ENCODE results near the gene PCBP3.

PCBP3 gene

DNA sequence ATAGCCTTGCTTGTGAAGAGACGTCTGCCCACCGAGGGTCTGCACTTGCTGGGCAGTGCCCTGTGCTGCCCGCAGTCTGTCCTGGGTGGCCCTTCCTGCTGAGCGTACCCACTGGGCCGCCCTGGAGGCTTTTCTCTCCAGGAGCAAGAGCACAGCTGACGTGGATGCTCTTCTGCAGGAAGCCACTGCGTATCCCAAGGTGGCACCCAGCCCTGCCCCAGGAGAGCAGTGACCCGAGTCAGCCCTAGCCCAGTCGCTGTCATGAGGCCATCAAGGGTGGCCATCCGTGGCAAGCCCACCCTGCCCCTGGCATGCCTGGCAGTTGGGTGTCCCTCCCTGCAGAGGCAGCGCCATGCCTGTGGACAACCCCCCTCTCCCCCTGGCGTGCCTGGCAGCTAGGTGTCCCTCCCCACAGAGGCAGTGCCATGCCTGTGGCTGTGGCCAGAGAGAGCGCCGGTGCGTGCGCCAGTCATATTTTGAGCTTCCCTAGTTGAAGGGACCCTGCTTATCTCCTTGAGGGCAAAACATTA, 286.8 kb downstream of the PCBP3 start:
- TF ChIP-seq JUND (IDR thresholded peaks at IDR 0.05; ENCODE audit: low read depth): no peak
- DNase-seq (ENCODE audit: low read depth in 1 of 2, low spot score in 1 of 2): no peak
- in situ Hi-C loops (cut with HindIII; ENCODE audit: low pct_unique_long_range_greater_than_20kb, low sequenced_read_pairs): no loop called here

DNA sequence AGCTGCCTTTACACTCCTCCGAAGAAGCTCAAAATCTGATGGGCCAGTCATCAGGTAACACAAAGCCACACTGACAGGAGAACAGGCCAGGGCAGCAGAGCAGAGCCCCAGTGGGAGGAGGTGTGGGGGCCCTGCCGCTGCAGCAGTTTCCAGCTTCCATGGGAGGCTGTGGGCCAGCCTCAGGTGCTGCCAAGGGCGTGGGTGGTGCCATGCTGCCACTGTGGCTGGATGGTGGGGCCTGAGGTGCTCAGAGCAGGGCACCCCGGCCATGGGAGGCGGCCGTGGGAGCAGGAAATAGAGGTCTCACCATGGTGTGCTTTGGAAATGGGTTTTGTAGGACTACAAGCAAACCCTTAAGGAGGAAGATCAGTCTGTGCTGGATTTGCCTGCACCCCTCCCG, 287.3 kb downstream of the PCBP3 start:
- in situ Hi-C loops (cut with HindIII; ENCODE audit: low pct_unique_long_range_greater_than_20kb, low sequenced_read_pairs): no loop called here
- no peak for DNase-seq (ENCODE audit: low read depth in 1 of 2, low spot score in 1 of 2)
- TF ChIP-seq JUND (IDR thresholded peaks at IDR 0.05; ENCODE audit: low read depth): no peak

DNA sequence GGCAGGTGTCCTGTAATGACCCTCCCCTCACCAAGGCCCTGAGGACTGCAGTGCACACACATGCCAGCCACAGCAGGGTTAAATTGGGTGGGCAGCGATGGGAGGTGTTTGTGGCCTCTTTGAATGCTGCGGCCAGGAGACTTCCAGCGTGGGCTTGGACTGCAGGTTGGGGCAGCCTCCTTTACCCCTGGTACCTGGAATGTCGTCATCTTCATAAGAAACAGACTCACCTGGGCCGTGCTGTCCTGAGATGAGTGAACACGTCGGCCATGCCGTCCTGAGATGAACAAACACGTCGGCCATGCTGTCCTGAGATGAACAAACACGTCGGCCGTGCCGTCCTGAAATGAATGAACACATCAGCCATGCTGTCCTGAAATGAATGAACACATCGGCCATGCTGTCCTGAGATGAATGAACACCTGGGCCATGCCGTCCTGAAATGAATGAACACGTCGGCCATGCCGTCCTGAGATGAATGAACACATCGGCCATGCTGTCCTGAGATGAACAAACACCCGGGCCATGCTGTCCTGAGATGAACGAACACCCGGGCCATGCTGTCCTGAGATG, 288.0 kb downstream of the PCBP3 start:
- no peak for TF ChIP-seq JUND (IDR thresholded peaks at IDR 0.05; ENCODE audit: low read depth)
- no peak for DNase-seq (ENCODE audit: low read depth in 1 of 2, low spot score in 1 of 2)
- in situ Hi-C loops (cut with HindIII; ENCODE audit: low pct_unique_long_range_greater_than_20kb, low sequenced_read_pairs): no loop called here

DNA sequence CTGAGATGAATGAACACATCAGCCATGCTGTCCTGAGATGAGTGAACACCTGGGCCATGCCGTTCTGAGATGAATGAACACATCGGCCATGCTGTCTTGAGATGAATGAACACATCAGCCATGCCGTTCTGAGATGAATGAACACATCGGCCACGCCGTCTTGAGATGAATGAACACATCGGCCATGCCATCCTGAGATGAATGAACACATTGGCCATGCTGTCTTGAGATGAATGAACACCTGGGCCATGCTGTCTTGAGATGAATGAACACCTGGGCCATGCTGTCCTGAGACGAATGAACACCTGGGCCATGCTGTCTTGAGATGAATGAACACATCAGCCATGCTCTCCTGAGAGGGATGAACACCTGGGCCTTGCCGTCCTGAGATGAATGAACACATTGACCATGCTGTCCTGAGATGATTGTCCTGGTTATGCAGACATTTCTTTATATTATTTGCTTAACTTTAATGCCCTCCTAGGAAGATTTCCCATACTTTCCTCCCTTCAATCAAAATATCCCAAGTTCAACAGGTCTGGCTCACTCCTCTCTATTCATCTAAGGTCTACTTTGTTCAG, 289.5 kb downstream of the PCBP3 start:
- no peak for TF ChIP-seq JUND (IDR thresholded peaks at IDR 0.05; ENCODE audit: low read depth)
- DNase-seq (ENCODE audit: low read depth in 1 of 2, low spot score in 1 of 2): no peak
- in situ Hi-C loops (cut with HindIII; ENCODE audit: low pct_unique_long_range_greater_than_20kb, low sequenced_read_pairs): no loop called here

DNA sequence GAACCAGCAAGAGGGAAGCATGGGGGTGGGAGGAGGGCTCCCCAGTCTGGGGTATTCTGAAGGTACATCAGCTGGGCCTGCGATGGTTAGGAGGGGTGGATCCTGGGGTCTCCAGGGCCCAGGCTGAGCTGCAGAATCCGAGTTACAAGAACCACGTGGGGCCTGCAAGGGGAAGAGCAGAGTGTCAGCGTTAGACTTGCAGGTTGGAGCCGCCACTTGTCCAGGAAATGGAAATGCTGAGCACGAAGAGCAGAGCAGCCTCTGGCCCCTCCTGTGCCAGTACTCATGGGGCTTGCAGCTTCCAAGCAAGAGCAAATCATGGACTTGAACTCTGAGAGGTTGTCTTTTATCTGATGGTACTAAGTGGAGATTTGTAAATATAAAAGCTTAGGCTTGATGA, 290.6 kb downstream of the PCBP3 start:
- in situ Hi-C loops (cut with HindIII; ENCODE audit: low pct_unique_long_range_greater_than_20kb, low sequenced_read_pairs): no loop called here
- no peak for TF ChIP-seq JUND (IDR thresholded peaks at IDR 0.05; ENCODE audit: low read depth)
- DNase-seq (ENCODE audit: low read depth in 1 of 2, low spot score in 1 of 2): no peak

DNA sequence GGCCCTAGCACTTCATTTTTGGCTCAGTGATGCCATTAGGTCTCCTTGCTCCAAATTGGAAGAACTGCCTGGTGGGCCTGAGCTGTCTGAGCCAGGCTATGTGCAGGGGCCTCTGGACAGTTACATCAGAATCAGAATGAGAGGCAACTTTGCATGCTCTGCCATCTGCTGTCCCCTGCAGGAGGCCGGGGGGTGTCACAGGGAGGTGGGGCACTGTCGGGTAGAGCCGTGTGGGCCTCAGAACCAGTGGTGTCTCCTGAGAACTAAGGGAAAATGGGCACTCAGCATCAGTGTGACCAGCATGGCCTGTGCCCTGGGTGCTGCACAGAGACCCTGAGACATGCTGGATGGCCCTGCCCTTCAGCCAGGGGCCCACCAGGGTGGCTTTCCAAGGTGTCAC, 291.0 kb downstream of the PCBP3 start:
- in situ Hi-C loops (cut with HindIII; ENCODE audit: low pct_unique_long_range_greater_than_20kb, low sequenced_read_pairs): no loop called here
- TF ChIP-seq JUND (IDR thresholded peaks at IDR 0.05; ENCODE audit: low read depth): no peak
- DNase-seq (ENCODE audit: low read depth in 1 of 2, low spot score in 1 of 2): no peak

DNA sequence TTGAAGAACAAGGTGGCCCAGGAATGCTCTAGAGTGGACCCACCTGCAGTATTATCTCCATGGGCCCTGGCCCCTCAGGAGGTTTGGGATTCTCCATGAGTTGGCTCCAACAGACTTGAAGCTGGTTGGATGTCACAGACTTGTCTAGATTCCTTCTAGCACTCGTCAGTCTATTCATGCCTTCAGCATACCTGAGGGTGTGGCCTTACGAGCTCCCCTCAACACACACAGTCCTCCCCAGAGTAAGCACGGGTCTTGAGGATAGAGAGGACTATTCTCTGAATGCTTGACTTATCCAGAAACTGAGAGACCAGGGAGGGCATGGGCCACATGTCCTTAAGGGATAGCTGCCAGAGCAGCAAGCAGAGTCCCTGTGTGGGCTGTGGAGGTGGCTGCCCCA, 292.1 kb downstream of the PCBP3 start:
- DNase-seq (ENCODE audit: low read depth in 1 of 2, low spot score in 1 of 2): peak in 1 of 2 experiments; percentile 52
- no peak for TF ChIP-seq JUND (IDR thresholded peaks at IDR 0.05; ENCODE audit: low read depth)
- in situ Hi-C loops (cut with HindIII; ENCODE audit: low pct_unique_long_range_greater_than_20kb, low sequenced_read_pairs): no loop called here

DNA sequence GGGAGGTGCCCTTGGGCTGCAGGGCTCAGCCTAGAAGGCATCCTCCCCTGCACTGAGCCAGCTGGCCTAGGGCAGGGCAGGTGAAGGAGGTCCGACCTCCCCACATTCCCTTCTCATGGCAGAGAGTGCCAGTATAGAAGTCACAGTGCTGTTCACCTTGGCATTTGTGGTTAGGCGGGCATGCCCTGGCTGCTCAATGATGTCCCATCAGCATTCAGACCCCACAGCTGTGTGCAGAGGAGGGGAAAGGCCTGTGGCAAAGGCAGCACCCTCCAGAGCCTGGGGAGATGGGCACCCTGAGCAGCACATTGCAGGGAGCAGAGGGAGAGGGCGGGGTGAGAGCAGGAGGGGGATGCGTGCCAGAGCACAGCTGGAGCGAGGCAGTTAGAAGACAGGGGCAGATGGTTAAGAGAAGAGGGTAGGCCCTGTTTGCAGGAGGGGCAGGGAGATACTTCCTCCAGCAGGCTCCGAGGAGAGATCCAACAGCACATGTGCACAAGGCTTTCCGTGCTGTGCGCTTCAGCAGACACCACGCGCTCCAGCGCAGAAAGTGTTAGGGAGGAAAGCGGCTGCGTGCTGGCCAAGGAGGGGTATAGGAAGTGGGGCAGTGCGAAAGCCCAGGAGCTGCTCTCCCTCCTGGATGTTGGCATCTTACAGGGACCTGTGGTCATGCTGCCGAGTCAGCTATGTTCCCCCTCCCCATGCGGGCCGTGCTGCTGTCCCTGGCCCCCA, 294.4 kb downstream of the PCBP3 start:
- in situ Hi-C loops (cut with HindIII; ENCODE audit: low pct_unique_long_range_greater_than_20kb, low sequenced_read_pairs): no loop called here
- no peak for DNase-seq (ENCODE audit: low read depth in 1 of 2, low spot score in 1 of 2)
- no peak for TF ChIP-seq JUND (IDR thresholded peaks at IDR 0.05; ENCODE audit: low read depth)

DNA sequence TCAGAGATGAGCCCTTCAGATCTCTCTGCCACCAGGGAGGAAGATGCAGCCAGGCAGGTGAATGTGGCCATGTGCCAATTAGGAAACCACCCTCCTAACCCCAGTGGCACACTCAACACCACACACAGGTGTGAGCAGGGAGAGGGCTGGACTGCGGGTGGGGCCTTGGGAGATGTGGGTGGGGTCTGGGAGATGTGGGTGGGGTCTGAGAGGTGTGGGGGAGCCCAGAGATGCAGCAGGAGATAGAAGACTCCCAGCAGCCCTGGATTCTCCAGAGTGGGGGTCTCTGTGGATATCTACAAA, 294.9 kb downstream of the PCBP3 start:
- DNase-seq (ENCODE audit: low read depth in 1 of 2, low spot score in 1 of 2): no peak
- in situ Hi-C loops (cut with HindIII; ENCODE audit: low pct_unique_long_range_greater_than_20kb, low sequenced_read_pairs): no loop called here
- TF ChIP-seq JUND (IDR thresholded peaks at IDR 0.05; ENCODE audit: low read depth): no peak

DNA sequence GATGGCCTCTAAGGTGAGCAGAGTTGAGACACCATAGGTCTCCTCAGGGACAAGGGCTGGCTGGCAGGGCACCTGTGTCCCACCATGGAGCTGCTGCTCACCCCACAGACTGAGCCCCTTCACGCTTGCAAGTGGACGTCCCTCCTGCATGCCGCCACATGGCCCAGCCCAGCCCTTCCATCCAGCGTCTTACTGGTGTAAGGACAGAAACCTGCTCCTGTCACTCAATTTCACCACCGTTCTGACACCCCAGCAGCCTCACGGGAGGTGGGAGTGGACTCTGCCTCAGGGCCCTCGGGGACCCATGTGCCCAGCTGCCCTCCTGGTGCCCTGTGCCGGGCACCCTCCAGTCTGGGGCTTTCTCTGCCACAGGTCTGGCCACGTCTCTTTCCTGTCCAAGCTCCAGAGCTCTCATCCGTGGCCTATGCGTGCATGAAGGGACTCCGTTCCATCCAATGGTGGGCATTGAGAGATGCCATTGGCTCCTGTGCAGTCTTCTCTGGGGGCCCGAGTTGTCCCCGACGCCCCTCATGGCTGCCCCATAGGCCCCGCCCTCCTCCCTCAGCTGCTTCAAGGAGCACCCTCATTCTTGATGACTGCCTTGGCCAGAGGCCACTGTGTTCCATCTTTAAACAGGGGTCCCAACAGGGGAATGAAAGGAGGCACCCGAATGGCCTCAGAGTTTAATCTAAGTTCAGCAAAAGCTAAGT, 295.4 kb downstream of the PCBP3 start:
- in situ Hi-C loops (cut with HindIII; ENCODE audit: low pct_unique_long_range_greater_than_20kb, low sequenced_read_pairs): no loop called here
- DNase-seq (ENCODE audit: low read depth in 1 of 2, low spot score in 1 of 2): no peak
- TF ChIP-seq JUND (IDR thresholded peaks at IDR 0.05; ENCODE audit: low read depth): no peak

DNA sequence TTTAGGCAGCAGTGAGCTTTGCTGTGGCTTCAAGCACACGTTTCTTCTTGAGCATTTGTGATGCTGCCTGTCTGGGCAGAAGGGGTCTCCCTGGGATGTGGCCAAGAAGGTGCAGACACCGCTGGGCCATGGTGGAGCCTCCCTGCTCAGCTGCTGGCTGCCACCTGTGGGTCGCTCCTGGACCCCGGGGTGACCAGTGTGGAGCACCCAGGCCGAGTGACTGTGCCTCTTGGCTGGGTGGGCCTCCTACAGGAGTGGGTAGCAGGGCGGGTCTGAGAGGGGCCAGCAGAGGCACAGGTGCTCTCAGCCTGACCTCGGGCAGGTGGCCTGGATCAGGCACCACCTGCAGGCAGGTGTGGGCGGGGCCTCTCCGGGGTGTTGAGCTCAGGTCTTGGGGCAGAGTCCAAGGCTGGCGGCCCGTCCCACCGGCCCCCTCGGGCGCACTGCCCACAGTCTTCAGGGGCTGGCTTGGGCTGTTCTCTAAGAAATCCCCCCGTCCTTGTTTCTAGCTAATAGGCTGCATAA, 296.1 kb downstream of the PCBP3 start:
- DNase-seq (ENCODE audit: low read depth in 1 of 2, low spot score in 1 of 2): no peak
- TF ChIP-seq JUND (IDR thresholded peaks at IDR 0.05; ENCODE audit: low read depth): no peak
- in situ Hi-C loops (cut with HindIII; ENCODE audit: low pct_unique_long_range_greater_than_20kb, low sequenced_read_pairs): no loop called here

DNA sequence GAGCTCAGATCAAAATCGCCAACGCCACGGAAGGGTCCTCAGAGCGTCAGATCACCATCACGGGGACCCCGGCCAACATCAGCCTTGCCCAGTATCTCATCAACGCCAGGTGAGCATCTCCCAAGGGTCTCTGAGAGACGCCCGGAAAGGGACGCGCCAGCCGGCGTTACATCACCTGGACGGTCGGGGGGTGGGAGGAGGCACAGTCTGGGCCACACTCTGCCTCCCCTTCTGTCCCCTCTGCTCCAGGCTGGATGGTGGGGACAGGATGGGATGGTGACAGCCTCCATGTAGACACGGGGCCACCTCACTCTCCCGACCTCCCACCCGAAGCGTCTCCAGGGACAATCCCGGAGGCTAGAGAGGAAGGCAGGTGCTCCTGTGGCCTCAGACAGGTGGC, 296.6 kb downstream of the PCBP3 start:
- in situ Hi-C loops (cut with HindIII; ENCODE audit: low pct_unique_long_range_greater_than_20kb, low sequenced_read_pairs): no loop called here
- no peak for TF ChIP-seq JUND (IDR thresholded peaks at IDR 0.05; ENCODE audit: low read depth)
- no peak for DNase-seq (ENCODE audit: low read depth in 1 of 2, low spot score in 1 of 2)

Measured in T47D (cell line).